Subcutaneous adipose tissue (tissue), 4 donors: Measurements from ENCODE around the gene ZNF107. TPM values are rescaled to one million over a fixed set of nuclear protein-coding genes. Genes with fewer than 3 reads are reported as not detected.

ENCODE experiments used
- CTCF ChIP-seq: fragments of 450-650 bp; IDR thresholded peaks from one replicate; pipeline ENCODE4 v1.5.1; 2016; ENCODE audit warnings: low read depth, mild to moderate bottlenecking, control low read depth, antibody characterized with exemption, moderate library complexity
- total RNA-seq, 4 donors: library from RNA; depleted of rRNA; stranded (reverse); fragments of >200 nt; gene quantifications; one replicate each; pipeline ENCODE4 v1.1.0, GENCODE V29; 2016

Gene ZNF107
- total RNA-seq, 4 donors from 2014 or later: 3.9 to 9.5 (median 4.3) TPM

GRCh38 chr7:64628192-64628591 lies 37.7 kb upstream of the ZNF107 start:
- TF ChIP-seq CTCF: no peak

- no peak for TF ChIP-seq CTCF
Measured at GRCh38 chr7:64628721-64629120, 37.2 kb upstream of the ZNF107 start.

GRCh38 chr7:64630496-64630895 lies 35.4 kb upstream of the ZNF107 start:
- TF ChIP-seq CTCF: no peak

GRCh38 chr7:64632029-64632428 lies 33.9 kb upstream of the ZNF107 start:
- TF ChIP-seq CTCF: no peak

- TF ChIP-seq CTCF: no peak
Measured at GRCh38 chr7:64633401-64633800, 32.5 kb upstream of the ZNF107 start.

GRCh38 chr7:64634406-64635062 lies 31.4 kb upstream of the ZNF107 start:
- TF ChIP-seq CTCF: no peak

- no peak for TF ChIP-seq CTCF
Measured at GRCh38 chr7:64636386-64636785, 29.5 kb upstream of the ZNF107 start.
